Parathyroid adenoma (tissue), 2 donors: ENCODE results near the gene NR2C1.

Experiments used
- H2AFZ ChIP-seq: fragments of 300-600 bp; sonication (generic); one replicate; pipeline ENCODE4 v1.7.0; 2017; ENCODE audit warnings: antibody characterized with exemption, mild to moderate bottlenecking
- H3K27ac ChIP-seq: fragments of 300-600 bp; sonication (generic); one replicate; pipeline ENCODE4 v1.7.0; 2017
- H3K27me3 ChIP-seq: fragments of 300-600 bp; sonication (generic); one replicate; pipeline ENCODE4 v1.7.0; 2017; ENCODE audit warnings: low read length; ENCODE audit not compliant: control insufficient read depth, insufficient read depth
- H3K36me3 ChIP-seq: fragments of 300-600 bp; sonication (generic); one replicate; pipeline ENCODE4 v1.7.0; 2017; ENCODE audit warnings: low read length; ENCODE audit not compliant: control insufficient read depth, insufficient read depth
- H3K4me1 ChIP-seq: fragments of 300-600 bp; sonication (generic); one replicate; pipeline ENCODE4 v1.7.0; 2017; ENCODE audit warnings: control low read depth
- H3K4me2 ChIP-seq: fragments of 300-600 bp; sonication (generic); one replicate; pipeline ENCODE4 v1.7.0; 2017; ENCODE audit warnings: low read length
- H3K4me3 ChIP-seq: fragments of 300-600 bp; sonication (generic); one replicate; pipeline ENCODE4 v1.7.0; 2017; ENCODE audit warnings: low read depth, low read length
- H3K79me2 ChIP-seq: fragments of 300-600 bp; sonication (generic); one replicate; pipeline ENCODE4 v1.7.0; 2017; ENCODE audit warnings: control low read depth
- H3K9ac ChIP-seq: fragments of 300-600 bp; sonication (generic); one replicate; pipeline ENCODE4 v1.7.0; 2017; ENCODE audit warnings: mild to moderate bottlenecking
- H3K9me3 ChIP-seq: fragments of 300-600 bp; sonication (generic); one replicate; pipeline ENCODE4 v1.7.0; 2017; ENCODE audit warnings: low read length; ENCODE audit not compliant: control insufficient read depth
- CTCF ChIP-seq: fragments of 300-600 bp; sonication (generic); IDR thresholded peaks from one replicate; pipeline ENCODE4 v1.7.0; 2017; ENCODE audit warnings: antibody characterized with exemption, mild to moderate bottlenecking
- donor health status: primary hyperparathyroidism.

NR2C1 gene

GRCh38 chr12:95072900-95073697 is at the start of gene NR2C1:
NR2C1 (minus strand) TSS chr12:95073618; CDS start chr12:95067384, 6,234 bp downstream.
- no peak for TF ChIP-seq CTCF
- Histone ChIP-seq H3K36me3 (no peaks in the 10 kb centered on the region), H3K4me1 (no peaks in the 10 kb centered on the region), H2AFZ (peak within 1 kb of the TSS; percentile 93), H3K4me3 (peak within 1 kb of the TSS; percentile 92), H3K27me3 (no peaks in the 10 kb centered on the region), H3K9ac (peak within 1 kb of the TSS; percentile 77), H3K27ac (peak within 1 kb of the TSS; percentile 75), H3K79me2 (peaks cover 15% of the 10 kb centered on the region), H3K4me2 (peak within 1 kb of the TSS; percentile 66), H3K9me3 (no peaks in the 10 kb centered on the region)

- Histone ChIP-seq H3K79me2 (no peaks in the 10 kb centered on the region), H3K27me3 (no peaks in the 10 kb centered on the region), H3K27ac (no peak overlapping the region)
Measured at GRCh38 chr12:95118788-95119179, 45.4 kb upstream of the NR2C1 start.

GRCh38 chr12:95118138-95118787 is 44.8 kb upstream of the NR2C1 start:
- Histone ChIP-seq H3K9ac (no peak overlapping the region), H3K27ac (no peak overlapping the region), H3K4me2 (no peak overlapping the region), H3K4me3 (no peak overlapping the region), H3K4me1 (no peaks in the 10 kb centered on the region), H2AFZ (no peak overlapping the region), H3K79me2 (no peaks in the 10 kb centered on the region), H3K9me3 (no peaks in the 10 kb centered on the region), H3K27me3 (no peaks in the 10 kb centered on the region), H3K36me3 (no peaks in the 10 kb centered on the region)
- TF ChIP-seq CTCF, result no peak

More at GRCh38 chr12:95118788-95119179, 45.4 kb upstream of the NR2C1 start:
- no peak overlapping the region for H3K9ac ChIP-seq
- H3K36me3 ChIP-seq, result no peaks in the 10 kb centered on the region
- H3K4me3 ChIP-seq, result no peak overlapping the region
- no peak overlapping the region for H2AFZ ChIP-seq
- no peaks in the 10 kb centered on the region for H3K9me3 ChIP-seq
- no peak overlapping the region for H3K4me2 ChIP-seq
- TF ChIP-seq CTCF, result no peak
- H3K4me1 ChIP-seq, result no peaks in the 10 kb centered on the region

- TF ChIP-seq CTCF, result peak; percentile 79
- H3K27ac ChIP-seq, result no peak overlapping the region
- H2AFZ ChIP-seq, result peak overlapping the region; percentile 13
- no peaks in the 10 kb centered on the region for H3K9me3 ChIP-seq
- no peak overlapping the region for H3K4me2 ChIP-seq
- H3K4me1 ChIP-seq, result no peaks in the 10 kb centered on the region
- H3K4me3 ChIP-seq, result no peak overlapping the region
- H3K36me3 ChIP-seq, result no peaks in the 10 kb centered on the region
- no peaks in the 10 kb centered on the region for H3K27me3 ChIP-seq
- H3K79me2 ChIP-seq, result no peaks in the 10 kb centered on the region
- no peak overlapping the region for H3K9ac ChIP-seq
Measured at GRCh38 chr12:95117178-95117599, 43.8 kb upstream of the NR2C1 start.
